Omental fat pad (tissue), 4 donors: ENCODE measurements around the gene UGT2B17. TPM values are rescaled to one million over a fixed set of nuclear protein-coding genes. Genes with fewer than 3 reads are reported as not detected.
"Not testable (repeated sequence)": the region's sequence is repeated elsewhere in the genome, so short reads cannot be mapped to it uniquely, and the experiment has no call there.

Experiments
- ATAC-seq: fragments of 150-250 bp; one replicate; pipeline ENCODE4 v1.9.1; 2016; ENCODE audit warnings: mild to moderate bottlenecking, moderate library complexity; ENCODE audit not compliant: low FRiP score
- DNase-seq: peaks from one replicate; pipeline ENCODE4 v3.0.0-alpha.2; 2019; ENCODE audit warnings: low spot score
- total RNA-seq, 4 donors: library from RNA; depleted of rRNA; stranded (reverse); fragments of >200 nt; gene quantifications; one replicate each; pipeline ENCODE4 v1.1.0, GENCODE V29; 2016
- TF ChIP-seq, protein P1 (sequence below), 3 donors: fragments of 450-650 bp; IDR thresholded peaks; one replicate each; pipeline ENCODE4 v1.5.1; 2016 to 2017; ENCODE audit warnings: antibody characterized with exemption in 3 of 3, mild to moderate bottlenecking in 3 of 3, moderate library complexity in 2 of 3

The UGT2B17 gene
- total RNA-seq, 4 donors from 2014 or later, result not detected

DNA sequence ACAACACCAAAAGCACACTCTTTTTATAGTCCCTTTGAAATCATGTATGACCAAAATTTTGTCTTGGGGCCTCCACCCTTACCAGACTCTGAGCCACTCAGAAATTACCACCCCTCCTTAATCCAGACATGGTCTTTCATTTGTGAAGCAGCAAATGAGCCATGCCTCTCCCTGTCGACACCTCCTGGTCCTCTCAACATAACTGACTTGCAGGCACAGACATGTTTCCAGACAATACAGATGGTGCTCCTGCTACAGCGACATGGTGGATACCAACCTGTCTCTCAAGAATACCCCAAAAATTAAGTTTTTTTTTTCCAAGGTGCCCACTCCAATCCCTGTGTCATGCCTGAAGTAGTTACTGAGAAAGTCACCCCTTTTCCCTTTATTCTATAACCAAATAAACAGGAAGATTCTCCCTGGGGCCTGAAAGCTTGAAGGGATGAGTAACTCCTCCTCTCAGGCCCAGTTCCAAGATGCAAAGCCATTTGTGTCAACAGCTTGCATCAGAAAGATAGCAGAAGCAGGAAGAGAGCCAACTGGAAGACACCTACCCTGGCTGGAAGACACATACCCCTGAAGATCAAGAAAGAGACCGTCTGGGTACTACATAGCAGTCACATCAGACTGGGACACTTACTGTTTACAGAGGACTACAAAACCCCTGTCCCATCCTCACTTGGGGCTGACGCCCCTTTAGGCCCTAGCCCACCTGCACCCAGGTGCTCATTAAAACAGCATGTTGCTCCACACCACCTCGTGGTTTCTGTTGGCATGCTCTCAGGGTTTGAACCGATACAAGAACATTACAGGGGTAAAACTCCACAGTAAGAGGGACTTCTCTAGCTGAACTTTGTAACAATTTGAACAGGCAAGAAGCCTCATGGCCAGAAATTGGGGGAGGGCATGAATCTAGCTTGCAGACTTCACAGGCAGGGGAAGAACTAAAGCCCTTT lies 5.5 kb upstream of the UGT2B17 start:
- ATAC-seq (no peak), DNase-seq (no peak)
- TF ChIP-seq, protein P1, sequence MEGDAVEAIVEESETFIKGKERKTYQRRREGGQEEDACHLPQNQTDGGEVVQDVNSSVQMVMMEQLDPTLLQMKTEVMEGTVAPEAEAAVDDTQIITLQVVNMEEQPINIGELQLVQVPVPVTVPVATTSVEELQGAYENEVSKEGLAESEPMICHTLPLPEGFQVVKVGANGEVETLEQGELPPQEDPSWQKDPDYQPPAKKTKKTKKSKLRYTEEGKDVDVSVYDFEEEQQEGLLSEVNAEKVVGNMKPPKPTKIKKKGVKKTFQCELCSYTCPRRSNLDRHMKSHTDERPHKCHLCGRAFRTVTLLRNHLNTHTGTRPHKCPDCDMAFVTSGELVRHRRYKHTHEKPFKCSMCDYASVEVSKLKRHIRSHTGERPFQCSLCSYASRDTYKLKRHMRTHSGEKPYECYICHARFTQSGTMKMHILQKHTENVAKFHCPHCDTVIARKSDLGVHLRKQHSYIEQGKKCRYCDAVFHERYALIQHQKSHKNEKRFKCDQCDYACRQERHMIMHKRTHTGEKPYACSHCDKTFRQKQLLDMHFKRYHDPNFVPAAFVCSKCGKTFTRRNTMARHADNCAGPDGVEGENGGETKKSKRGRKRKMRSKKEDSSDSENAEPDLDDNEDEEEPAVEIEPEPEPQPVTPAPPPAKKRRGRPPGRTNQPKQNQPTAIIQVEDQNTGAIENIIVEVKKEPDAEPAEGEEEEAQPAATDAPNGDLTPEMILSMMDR (IDR thresholded peaks at IDR 0.05), result no peak

DNA sequence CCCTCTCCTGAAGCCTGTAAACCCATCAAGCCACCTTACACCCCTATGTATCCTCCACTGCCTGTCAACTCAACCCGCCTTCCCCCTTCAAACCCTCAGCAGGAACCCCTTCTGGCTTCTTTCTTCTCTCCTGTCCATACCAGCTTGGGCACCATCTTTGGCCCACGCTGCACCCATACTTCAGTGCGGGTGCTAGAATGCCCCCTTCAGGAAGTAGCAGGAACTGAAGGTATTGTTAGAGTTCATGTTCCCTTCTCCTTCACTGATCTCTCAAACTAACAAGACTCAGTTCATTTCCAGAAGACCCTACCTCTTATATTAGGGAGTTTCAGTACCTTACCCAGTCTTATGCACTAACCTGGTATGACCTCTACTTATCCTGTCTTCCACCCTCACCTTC lies 1.5 kb upstream of the UGT2B17 start:
- DNase-seq, result no peak
- no peak for ATAC-seq
- TF ChIP-seq, protein P1 (IDR thresholded peaks at IDR 0.05), result no peak

DNA sequence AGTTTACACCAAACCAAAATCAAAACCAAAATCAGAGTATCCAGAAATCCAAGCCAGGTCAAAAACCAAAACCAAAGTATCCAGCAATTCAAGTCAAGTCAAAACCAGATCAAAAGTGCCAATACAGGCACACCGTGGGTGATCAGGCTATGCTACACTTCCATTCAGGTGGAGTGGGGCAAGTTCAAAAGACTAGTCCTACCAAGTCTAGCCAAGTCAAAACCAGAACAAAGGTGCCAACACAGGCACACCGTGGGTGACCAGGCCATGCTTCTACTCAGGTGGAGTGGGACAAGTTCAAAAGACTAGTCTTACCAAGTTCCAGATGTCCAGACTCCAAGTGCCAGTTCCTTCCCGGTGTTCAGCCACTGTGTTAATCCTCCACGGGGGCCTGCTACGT lies 486 bp downstream of the UGT2B17 start:
- ATAC-seq, DNase-seq: not testable (repeated sequence)

DNA sequence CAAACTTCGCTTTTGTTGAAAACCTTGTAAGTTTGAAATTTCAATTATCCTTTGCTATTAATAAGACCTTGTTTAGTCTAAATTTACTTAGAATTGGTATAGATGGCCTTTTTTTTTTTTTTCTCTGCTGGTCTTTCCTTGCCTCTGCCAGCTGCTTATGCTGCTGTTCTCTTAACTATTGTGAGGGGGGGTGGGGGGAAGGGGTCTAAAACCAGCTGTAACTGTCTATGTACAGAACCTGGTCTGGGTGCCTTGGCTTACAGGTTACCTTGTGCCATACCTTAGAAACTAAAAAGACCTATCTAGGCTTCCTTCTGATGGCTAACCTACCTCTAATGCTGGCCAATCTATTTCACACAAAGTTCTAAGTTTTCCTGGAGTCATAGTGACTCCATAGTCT lies 1.0 kb downstream of the UGT2B17 start:
- TF ChIP-seq, protein P1 (IDR thresholded peaks at IDR 0.05), result no peak
- ATAC-seq (no peak), DNase-seq (no peak)

DNA sequence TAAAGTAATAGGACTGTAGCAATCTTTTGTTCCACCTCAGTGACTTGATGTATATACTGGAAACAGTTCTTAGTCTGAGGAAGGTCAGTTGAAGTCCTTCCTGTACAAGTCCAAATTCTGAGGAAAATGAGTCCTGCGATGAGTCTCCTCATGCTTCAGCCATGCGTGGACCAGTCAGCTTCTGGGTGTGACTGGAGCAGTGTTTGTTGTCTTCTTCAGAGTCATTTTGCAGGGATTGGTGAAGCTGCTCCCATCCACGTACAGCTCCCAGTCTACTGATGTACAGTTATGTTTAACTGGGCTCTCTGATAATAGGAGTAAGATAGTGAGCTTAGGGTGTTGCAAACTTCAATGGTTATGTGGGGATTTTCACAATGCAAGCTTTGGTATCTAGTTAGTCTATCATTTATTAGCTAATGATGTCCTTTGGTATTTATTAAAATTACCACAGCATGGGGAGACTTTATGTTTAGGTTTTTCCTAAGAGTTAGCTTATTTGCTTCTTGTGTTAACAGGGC lies 3.4 kb downstream of the UGT2B17 start:
- TF ChIP-seq, protein P1 (IDR thresholded peaks at IDR 0.05), result no peak
- DNase-seq, result no peak
- no peak for ATAC-seq

DNA sequence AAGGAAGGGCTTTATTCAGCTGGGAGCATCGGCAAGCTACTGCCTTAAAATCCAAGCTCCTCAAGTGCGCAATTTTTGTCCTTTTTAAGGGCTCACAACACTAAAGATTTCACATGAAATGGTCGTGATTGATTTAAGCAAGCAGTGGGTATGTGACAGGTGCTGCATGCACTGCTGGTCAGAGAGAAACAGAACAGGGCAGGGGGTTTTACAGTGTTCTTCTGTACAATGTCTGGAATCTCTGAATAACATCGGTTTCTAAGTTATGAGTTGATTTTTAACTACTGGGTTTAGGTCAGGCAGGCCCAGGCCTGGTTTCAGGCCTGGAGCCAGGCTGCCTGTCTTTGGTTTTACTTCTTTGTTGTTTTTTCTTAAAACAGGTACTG lies 6.0 kb downstream of the UGT2B17 start:
- no peak for DNase-seq
- ATAC-seq, result no peak
- TF ChIP-seq, protein P1 (IDR thresholded peaks at IDR 0.05), result no peak

DNA sequence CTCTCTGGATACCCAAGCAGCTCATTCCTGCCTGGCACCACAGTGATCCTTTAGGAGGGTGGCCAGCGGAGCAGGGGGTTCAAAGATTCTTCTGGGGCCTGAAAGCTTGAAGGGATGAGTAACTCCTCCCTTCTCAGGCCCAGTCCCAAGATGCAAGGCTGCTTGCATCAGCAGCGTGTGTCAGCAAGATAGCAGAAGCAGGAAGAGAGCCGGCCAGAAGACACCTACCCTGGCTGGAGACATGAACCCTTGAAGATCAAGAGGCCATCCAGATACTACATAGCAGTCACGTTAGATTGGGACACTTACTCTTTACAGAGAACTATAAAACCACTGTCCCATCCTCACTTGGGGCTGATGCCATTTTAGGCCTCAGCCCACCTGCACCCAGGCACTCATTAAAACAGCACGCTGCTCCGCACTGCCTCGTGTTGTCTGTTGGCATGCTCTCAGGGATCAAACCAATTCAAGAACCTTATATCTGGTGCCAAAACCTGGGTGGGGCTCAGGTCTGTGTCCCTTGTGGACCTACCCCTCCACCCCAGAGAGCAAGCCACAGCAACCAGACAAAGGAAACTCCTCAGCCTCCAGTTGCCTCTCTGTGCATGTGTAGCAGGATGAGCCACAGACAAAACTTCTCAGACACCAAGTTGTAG lies 6.5 kb downstream of the UGT2B17 start:
- DNase-seq (no peak), ATAC-seq (no peak)
- TF ChIP-seq, protein P1 (IDR thresholded peaks at IDR 0.05), result no peak

DNA sequence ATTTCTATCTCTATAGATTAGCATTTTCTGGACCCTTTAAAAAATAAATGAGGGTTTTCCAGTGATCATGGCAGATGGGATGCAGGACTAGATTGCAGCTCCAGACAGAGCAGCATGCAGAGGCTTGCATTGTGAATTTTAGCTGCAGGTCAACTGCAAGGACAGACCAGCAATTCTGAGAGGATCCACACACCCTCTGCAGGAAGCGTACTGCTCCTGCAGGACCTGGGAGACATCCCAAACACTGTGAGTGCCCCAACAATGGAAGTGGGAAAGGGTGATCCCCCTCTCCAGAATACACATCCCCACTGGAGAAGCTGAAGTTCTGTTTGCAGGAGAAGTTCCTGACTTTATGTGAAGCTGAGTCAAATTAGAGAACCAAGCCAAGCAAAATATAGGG lies 7.1 kb downstream of the UGT2B17 start:
- not testable (repeated sequence) for DNase-seq, ATAC-seq

DNA sequence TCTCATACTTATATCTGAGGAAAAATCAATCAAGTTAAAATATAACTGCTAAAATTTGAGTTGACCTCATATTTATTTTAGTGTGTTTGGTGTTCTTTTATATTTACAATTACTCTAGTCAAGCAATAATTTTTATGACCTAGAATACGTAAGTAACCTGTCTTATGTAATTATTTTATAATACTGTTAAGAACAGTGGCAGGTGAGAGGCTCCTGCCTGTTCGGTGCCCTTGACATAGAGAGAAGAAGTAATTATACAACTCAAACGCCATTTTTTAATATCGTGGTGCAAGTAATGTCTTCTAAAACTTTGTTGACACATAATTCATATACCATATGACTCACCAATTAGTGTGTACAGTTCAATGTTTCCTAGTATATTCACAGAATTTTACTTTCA lies 7.6 kb downstream of the UGT2B17 start:
- not testable (repeated sequence) for DNase-seq

DNA sequence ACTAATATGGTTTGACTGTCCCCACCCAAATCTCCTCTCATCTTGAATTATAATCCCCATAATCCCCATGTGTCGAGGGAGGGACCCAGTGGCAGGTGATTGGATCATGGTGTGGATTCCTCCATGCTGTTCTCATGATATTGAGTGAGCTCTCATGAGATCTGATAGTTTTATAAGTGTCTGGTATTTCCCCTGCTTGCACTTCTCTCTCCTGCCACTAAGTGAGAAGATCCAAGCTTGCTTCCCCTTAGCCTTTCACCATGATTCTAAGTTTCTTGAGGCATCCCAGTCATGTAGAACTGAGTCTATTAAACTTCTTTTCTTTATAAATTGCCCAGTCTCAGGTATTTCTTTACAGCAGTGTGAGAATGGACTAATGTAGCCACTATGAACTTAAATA lies 9.8 kb downstream of the UGT2B17 start:
- not testable (repeated sequence) for DNase-seq, ATAC-seq

More for the DNA sequence above, 7.6 kb downstream of the UGT2B17 start:
- not testable (repeated sequence) for ATAC-seq

DNA sequence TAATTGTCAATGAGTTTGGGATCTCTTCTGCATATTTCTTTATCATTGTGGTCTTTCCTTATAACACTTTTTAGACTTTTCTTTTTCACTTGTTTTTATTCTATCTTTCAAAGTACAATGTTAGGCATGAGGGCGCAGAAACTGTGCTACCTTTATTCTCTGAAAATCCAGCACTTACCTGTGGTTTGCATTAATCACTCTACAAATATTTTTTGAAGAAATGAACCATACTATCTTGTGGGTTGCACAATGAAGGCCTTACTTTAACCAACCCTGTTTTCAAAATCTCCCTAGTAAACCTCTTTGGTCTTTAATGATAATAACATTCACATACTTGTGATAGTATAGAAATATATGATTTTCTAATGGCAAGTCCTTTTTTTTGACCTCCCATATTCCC lies 11.0 kb downstream of the UGT2B17 start:
- not testable (repeated sequence) for DNase-seq

More for the DNA sequence above, 11.0 kb downstream of the UGT2B17 start:
- not testable (repeated sequence) for ATAC-seq
